HG02970 (cell line): ENCODE results near the gene RAB3C.

ENCODE experiments used
- ATAC-seq: cut with Tn5 transposase; IDR thresholded peaks from one replicate; pipeline ENCODE4 v1.9.1; 2021; ENCODE audit warnings: mild to moderate bottlenecking, moderate library complexity, moderate number of reproducible peaks; ENCODE audit not compliant: unreplicated experiment, low FRiP score

RAB3C gene

DNA sequence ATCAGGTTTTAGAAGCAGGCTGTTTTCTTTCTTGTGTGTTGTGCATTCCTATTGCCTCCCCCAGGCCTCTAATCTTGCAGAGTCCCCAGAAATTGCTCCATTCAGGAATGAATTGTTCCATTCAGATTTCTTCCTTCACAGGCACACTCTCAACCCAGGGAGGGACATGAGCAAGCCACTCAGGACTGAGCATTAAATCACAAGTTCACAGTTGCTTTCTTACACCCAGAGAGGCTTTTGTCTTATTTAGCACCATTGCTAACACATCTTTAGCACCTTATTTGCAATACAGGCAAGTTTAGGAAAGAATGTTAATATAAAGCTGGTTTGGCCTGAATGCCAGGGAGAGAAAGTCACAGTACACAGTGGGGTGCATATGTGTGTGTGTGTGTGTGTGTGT, 221.4 kb downstream of the RAB3C start:
- no peak for ATAC-seq

DNA sequence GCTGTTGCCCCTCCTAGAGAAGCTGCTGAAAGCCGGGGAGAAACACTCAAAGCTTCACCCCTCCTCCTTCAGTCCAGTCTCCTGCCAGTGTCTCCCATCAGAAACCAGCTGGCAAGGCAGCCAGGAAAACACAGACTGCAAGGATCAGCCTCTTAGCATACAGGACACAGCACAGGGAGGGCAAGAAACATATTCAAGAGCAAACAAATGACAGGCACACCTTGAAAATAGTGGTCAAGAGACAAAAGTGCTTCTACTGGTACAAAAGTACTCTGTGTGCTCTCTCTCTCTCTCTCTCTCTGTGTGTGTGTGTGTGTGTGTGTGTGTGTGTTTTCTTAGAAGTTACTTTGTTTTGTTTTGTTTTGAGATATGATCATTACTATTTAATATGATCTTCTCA, 227.2 kb downstream of the RAB3C start:
- no peak for ATAC-seq

DNA sequence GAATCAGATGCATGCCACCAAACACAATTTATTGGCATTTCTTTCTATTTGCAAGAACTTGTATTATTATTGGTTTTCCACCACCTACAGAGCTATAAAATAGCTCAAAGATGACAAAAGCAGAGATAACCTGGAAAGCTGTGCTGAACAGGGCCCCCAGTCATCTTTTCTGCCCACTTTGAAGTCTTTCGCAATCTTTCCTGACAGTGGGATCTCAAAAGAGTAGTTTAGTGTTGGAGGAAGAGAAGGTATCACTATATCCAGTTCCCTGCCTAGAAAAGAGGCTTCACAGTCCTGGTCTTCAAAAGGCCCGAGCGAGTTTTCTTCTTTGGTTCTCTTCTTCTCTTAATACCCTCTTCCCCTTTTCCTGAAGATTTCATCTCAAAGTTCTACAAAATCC, 231.0 kb downstream of the RAB3C start:
- ATAC-seq: no peak

DNA sequence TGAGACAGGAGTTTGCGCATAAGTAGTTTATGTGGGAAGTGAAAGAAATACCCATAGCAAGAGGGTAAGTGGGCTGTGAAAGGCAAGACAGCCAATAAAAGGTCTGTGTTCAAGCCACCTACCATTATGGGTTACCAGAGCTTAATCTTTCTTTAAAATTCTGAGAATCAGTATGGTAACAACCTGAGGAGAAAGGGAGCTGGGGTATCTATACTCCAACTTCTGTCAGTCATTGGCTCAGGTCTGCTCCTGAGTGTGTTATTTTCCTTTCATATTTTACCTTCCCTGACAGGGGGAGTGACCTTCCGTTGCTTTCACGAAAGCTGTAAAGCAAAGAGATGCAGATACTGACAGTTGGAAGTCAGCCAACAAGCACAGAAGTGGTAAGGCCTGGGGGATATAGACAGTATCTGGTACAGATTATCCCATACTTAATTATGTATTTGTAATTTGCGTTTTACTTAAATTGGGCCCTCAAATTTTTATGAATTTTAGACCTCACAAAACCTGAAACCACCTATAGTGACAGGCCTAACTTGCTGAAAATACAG, 233.4 kb downstream of the RAB3C start:
- no peak for ATAC-seq

DNA sequence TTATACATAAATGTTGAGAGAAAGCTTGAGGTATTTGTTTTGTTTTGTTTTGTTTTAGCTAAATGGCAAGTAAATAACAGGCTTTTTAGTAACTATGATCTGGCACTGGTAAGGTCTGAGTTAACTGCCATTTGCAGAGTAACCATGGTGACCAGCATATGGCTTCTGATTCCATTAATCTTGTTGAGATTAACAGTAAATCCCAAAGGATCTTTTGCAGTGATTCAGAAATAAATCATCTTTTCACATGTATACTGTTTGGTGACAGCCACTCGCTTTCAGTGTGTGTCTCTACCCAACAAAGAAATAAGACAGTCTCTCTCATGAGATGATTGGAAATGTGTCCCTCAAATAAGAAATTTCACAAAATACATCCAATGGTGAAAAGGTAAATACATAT, 235.6 kb downstream of the RAB3C start:
- no peak for ATAC-seq

DNA sequence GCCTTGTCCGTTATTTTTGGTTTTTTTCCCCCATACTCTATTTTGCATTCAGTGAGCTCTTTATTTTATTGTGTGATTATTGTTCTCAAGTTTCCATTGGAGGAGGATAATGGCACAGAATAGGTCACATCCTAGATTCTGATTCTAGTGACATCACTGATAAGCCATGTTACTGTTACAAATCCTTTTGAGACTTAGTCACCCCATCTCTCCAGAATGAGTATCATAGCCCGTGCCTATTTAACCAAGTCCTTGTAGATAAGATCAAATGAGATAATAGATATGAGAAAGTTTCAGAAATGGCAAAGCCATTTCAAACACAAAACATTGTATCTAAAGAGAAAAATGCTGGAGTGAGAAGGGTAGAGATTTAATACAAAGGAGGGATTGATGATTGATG, 242.6 kb downstream of the RAB3C start:
- no peak for ATAC-seq

DNA sequence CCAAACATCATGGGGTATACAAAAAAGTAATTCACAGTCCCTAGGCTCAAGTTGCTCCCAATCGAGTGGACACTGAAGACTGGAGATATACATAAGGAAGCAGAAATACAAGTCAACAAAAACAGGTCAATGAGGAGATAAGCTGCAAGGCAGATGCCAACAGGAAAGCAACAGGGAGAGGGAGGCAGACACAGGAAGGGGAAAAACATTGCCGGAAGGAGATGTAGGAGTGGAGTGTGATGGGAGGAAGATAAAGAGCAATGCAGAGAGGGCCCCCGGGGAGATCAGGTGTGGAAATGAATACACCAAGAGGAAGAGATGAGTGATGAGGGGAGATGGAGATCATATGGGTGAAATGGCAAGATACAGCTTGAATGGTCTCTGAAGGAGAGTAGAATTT, 243.0 kb downstream of the RAB3C start:
- ATAC-seq: no peak

DNA sequence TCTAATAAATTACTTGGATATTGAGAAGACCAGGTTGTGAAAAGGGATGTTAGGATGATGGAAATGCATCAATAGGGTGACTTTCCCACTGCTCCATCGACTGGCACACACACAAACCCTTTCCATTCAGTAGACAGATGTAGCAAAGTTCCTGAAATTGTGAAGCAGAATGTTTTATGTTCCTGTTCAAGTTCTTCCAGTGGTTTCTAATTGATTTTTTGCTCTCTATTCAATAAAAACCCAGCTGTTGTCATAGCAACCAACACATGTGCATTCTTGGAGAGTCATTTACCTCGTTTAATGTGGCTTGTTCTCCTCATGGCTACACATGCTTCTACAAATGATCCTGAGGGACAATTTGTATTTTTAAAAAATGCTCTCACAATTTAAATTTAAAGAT, 244.6 kb downstream of the RAB3C start:
- ATAC-seq: no peak

DNA sequence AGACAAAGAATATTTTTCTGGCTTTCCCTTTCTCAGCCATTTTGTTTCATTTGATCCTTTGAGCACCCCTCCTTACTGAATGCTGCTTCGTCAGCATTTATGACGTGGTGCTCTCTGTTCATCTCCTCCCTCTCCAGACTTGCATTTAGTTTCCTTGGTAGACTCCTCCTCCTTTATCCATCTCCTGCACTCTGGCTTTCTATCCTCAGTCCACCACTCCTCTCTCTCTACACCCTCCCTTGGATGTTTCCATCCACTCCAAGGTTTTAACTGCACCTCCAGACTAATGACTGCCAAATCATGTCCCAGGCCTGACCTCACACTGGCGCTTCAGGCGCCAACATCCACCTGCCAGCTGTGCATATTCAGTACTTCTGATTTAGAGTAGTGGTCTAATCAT, 245.4 kb downstream of the RAB3C start:
- ATAC-seq: no peak

DNA sequence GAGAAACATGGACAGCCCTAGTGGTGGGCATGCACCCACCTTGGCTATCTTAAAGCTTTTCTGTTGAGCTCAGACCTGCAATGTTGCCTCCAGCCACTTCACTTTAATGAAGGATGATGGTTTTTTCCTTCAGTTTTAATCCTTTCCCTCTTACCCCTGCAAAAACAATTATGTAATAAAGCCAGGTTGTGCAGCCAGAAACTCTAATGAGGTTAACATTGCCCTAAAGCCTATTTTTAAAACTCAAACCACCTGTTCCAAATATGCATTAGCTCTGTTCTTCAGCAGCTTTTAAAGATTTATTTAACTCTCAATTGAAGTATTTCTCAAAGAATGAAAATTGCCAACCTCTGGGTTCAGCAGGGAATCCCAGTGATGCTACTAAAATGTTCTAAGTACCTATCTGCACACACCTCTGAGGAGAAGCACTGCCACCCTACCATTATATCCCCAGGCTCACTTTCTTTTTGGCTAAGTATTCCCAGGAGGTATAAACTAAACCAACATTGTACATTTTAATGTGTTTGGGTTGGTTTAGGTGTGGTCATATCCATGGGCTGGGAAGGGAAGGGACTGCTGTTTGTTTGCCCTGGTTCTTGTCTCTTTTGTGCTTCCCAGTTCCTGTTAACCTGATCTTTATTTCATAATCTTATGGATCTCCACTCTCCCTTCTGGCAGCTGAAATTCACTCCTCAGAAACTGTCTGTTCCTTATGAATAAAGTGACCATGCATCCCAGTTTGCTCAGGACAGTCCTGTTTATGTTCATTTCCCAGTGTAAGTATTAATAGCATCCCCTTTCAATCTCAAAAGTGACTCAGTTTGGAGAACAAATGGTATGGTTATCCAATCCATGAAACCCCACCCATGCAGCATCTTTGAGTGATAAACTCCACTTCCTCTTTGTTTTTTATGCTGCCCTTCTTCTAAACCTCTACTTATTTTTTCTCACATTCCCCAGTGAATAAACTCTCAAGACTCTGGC, 251.7 kb downstream of the RAB3C start:
- ATAC-seq: no peak

DNA sequence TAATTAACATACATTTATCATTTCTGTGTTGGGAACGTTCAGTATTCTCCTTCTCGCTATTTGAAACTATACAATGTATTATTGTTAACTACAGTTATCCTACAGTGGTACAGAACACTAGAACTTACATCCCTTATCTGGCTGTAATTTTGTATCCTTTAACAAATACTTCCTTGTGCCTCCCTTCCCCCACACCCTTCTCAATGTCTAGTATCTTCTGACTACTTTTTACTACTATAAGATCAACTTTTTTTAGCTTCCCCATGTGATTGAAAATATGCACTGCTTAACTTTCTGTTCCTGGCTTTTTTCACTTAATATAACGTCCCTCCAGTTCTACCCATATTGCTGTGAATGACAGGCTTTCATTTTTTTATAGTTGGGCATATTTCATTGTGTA, 253.5 kb downstream of the RAB3C start:
- ATAC-seq: no peak

DNA sequence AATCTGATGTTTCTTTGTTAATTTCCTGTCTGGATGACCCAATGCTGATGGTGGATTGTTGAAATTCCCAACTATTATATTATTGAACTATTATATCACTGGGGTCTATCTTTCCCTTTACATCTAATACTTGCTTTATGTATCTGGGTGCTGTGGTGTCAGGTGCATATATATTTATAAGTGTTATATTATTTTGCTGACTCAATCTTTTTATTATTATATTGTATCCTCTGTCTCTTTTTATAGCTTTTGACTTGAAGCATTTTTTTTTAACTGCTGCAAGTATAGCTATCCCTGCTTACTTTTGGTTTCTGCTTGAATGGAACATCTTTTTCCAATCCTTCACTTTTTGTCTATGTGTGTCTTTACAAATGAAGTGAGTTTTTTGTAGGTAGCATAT, 255.9 kb downstream of the RAB3C start:
- no peak for ATAC-seq

DNA sequence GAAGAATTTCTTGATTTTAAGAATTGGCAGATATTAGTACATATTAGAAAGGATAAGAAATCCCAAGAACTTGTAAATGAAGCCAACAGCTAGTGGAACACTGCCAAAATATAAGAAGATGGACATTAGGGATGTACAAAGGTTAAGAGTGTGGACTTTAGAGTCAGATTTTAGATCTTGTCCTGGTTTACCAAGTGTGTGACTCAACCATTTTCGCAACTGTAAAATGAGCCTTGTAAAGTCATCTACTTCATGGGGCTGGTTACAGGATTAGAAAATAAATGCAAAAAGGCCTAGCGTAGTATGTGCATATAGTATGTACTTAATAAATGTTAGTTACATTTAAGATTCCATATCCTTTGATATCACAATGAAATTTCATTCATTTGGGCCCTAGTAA, 260.0 kb downstream of the RAB3C start:
- ATAC-seq: no peak

DNA sequence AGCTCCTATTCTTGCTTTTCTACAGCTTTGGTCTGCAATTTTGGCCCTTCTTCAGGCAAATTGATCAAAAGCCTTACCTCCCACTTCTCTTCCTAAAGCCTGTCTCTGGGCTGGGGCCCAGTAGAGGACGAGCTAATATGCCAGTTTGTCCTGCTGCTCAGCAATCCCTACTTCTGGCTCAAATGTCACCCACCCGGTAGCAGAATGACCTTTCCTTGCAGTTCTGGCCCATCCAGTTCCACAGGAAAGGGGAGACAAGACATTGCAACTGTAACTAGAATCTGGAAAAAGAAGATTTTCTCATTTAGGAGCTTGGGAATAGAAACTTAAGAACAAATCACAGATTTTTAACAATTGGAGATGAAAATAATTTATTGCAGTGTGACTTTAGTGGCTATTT, 261.5 kb downstream of the RAB3C start:
- no peak for ATAC-seq

DNA sequence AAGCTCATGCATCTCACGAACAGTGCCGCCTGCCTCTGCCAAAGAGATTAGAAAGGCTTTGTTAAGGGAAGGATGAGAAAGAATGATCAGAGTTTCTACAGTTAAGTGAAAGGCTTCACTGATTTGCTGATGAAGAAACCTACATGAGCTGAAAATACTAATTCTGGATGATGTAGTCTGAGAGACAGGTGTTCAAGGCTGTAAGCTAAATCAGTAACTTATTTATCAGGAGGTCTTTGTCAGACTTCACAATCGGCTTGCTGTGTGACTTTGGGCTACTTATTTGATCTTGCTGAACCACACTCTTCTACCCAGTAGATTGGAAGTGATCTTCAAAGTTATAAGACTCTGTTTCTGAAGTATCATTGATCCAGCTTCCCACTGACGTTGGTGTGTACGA, 264.2 kb downstream of the RAB3C start:
- no peak for ATAC-seq

DNA sequence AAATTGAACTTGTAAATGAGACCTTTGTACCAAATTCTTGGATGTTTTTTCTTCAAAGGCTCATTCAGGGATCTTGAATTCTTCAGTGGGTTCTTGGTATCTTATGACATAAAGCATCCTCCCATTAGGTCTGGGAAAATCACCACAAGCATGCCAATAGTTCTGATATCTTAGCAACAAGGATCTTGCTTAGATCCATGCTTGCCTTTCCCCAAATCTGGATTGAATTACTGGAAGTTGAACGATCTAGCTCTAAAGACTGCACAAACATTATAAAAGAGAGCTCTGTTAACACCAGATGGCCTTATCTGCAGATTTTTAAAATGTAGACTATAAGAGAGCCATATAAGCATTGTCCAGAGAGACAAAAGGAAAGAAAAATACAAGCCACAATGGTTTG, 266.3 kb downstream of the RAB3C start:
- ATAC-seq: no peak

DNA sequence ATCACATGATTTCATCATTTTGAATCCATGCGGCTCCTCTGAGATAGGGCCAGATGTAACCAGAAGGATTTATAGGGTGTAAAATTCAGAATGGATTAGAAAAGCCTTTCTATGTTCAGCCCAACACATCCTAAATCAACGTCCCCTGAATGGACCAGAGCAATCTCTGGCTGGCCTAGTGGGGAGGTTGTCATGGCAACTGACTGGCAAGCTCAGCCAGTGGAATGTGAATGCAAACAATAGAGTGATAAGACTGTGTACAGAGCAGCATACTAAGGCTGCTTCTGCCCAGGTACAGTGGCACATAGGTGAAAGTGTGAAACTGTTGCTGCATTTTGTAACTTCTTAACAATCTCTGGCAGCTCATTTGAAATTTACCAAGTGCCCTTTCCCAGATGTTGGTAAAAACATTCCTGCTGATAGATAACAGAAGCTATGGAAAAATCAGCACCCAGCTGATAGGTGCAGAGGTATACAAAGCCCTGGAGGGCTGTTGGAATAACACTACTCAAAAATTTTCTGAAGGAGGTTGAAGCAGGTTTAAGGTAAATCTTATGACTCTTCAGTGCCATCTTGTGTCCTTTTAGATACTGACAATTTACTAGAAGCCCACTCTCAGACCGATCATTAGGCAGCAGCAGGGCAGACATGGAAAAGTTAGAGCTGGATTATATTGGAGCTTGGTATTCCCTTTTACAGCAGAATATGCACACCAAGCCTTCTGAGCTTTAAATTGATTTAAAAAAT, 267.2 kb downstream of the RAB3C start:
- ATAC-seq: no peak

DNA sequence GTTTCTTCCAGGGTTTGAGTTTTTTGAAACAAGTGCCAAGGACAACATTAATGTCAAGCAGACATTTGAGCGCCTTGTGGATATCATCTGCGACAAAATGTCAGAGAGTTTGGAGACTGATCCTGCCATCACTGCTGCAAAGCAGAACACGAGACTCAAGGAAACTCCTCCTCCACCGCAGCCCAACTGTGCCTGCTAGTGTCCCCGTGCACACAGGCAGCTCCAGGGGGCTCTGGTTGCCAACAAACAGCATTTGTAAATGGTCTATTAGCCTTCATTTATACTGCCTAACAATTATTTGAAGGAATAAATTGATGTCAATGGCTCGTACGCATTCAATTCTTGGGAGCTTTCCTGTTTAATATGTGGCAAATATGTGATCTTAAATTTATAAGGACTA, 268.3 kb downstream of the RAB3C start:
- no peak for ATAC-seq

DNA sequence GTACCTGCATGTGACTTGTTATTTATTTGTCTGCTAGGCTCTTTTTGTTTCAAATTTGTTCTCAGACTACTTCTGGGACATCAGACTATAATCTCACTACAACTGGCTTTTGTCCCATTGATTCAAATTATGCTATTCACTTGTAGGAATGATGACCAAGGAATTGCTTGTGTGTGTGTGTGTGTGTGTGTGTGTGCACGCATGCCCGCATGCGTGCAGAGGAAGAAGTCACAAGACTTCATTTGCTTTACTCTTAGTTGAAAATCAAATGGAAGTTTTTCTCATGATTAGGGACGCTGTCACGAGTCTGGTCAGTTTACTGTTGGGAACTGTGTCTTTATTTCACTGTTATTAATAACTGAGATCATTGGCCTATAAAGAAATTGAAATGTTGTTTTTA, 268.7 kb downstream of the RAB3C start:
- ATAC-seq: no peak

DNA sequence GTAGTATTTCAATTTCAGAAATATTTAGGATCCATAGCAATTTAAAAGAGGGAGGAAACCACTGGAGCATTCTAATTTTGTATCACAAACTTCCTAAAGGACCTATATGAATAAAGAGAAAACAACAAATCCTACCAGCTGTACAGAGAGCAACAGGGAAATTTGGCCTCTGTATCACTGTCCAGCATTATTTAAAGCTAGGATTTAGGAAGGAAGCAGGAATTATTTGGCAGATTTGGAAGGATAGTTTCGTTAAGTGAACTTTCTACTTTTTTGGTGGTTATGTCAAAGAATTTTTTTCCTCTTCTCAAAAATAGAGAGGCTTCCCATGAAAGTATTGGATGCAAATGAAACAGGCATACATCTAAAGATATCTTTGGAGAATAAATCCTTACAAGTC, 269.7 kb downstream of the RAB3C start:
- no peak for ATAC-seq

DNA sequence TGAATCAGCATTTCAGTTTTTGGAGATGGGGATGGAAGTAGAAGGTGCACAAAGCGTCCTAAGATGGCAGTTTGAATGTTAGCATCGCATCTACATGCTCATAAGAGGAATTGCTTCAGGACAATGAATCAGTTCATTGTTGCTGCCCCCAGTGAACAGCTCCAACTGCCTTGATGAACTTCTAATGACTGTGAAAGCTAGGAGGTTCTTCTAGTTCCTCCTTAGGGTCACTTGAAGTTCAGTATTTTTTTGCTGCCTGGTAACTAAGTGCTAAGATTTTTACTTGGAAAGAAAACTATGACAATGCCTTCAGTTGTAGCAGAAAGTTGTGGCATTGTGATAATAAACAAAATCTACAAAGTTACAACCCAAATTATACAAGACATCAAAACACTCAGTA, 271.6 kb downstream of the RAB3C start:
- ATAC-seq: no peak
